ENCODE data around the gene SGIP1.

- TF ChIP-seq, protein P1, sequence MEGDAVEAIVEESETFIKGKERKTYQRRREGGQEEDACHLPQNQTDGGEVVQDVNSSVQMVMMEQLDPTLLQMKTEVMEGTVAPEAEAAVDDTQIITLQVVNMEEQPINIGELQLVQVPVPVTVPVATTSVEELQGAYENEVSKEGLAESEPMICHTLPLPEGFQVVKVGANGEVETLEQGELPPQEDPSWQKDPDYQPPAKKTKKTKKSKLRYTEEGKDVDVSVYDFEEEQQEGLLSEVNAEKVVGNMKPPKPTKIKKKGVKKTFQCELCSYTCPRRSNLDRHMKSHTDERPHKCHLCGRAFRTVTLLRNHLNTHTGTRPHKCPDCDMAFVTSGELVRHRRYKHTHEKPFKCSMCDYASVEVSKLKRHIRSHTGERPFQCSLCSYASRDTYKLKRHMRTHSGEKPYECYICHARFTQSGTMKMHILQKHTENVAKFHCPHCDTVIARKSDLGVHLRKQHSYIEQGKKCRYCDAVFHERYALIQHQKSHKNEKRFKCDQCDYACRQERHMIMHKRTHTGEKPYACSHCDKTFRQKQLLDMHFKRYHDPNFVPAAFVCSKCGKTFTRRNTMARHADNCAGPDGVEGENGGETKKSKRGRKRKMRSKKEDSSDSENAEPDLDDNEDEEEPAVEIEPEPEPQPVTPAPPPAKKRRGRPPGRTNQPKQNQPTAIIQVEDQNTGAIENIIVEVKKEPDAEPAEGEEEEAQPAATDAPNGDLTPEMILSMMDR (IDR thresholded peaks at IDR 0.05), result no peak
- TF ChIP-seq POLR2AphosphoS5 (IDR thresholded peaks at IDR 0.05) (no peak), POLR2A (IDR thresholded peaks at IDR 0.05) (no peak)
Measured at GRCh38 chr1:66787641-66788040, 253.7 kb downstream of the SGIP1 start.
